HG03108 (cell line): ENCODE results near the gene CAMTA2.

Experiments
- ATAC-seq: cut with Tn5 transposase; IDR thresholded peaks from one replicate; pipeline ENCODE4 v1.9.1; 2021; ENCODE audit warnings: moderate library complexity; ENCODE audit not compliant: unreplicated experiment

Gene CAMTA2

GRCh38 chr17:4948166-4948930 is 39.1 kb downstream of the CAMTA2 start, which contains the start of gene PFN1:
Gene PFN1 (minus strand): TSS chr17:4948530. CDS start chr17:4948394, 136 bp downstream.
- no peak for ATAC-seq

GRCh38 chr17:4947411-4948165 is 39.9 kb downstream of the CAMTA2 start:
- ATAC-seq, result no peak

DNA sequence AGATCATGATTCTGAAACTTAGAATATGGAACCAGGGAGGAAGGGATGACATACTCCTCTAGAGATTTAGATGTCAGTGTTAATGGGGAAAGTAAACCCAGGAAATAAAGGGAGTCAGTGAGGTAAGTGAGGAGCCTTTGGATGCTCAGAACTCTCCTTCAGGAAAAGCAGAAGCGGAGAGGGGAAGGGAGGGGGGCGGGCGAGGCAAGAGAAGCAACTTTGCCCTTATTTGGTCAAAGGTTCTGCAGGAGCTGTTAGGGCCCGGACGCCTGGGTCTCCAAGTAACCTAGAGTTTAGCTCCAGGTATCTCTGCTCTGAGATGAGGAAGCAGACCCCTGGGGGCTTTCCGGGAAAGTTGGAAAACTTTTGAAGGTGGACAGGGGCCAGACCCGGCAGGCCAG is 40.5 kb downstream of the CAMTA2 start:
- no peak for ATAC-seq

DNA sequence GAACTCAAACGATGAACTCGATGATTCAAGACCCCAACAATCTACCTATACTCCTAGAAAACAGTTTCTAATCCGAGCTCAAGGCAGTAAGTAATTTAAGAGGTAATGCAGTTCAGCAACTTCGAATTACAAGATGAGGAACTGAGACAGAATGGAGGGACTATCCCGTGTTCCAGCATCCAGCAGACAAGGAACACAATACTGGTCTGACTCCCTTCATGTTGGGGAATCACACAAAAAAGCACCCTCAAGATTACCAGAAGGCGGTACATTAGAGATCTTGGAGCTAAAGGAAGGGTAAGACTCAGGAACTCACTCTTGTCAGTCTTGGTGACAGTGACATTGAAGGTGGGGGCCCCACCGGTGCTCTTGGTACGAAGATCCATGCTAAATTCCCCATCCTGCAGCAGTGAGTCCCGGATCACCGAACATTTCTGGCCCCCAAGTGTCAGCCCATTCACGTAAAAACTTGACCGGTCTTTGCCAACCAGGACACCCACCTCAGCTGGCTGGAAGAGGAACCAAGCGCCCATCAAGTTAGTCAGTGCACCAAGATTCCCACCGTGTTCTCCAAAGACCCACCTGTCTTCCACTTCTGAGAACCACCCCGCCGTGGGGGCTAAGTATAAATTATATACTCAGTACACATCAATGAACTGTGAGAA is 41.0 kb downstream of the CAMTA2 start:
- ATAC-seq, result no peak

DNA sequence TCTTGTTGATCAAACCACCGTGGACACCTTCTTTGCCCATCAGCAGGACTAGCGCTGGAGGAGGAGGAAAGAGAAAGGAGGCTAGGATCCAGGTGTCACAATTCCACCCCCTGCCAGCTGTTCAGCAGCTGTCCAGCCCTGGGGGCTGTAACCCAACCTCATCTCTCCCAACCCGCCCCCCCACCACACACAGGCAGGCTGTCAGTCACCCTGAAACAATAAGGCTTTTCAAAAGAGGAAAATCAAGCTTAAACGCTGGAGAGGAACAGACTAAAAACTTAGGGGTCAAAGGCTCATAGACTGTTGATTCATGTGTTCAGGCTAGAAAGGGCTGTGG is 41.6 kb downstream of the CAMTA2 start:
- no peak for ATAC-seq

- ATAC-seq, result peak; percentile 25
These were observed 42.1 kb downstream of the CAMTA2 start for GRCh38 chr17:4945176-4945943.

DNA sequence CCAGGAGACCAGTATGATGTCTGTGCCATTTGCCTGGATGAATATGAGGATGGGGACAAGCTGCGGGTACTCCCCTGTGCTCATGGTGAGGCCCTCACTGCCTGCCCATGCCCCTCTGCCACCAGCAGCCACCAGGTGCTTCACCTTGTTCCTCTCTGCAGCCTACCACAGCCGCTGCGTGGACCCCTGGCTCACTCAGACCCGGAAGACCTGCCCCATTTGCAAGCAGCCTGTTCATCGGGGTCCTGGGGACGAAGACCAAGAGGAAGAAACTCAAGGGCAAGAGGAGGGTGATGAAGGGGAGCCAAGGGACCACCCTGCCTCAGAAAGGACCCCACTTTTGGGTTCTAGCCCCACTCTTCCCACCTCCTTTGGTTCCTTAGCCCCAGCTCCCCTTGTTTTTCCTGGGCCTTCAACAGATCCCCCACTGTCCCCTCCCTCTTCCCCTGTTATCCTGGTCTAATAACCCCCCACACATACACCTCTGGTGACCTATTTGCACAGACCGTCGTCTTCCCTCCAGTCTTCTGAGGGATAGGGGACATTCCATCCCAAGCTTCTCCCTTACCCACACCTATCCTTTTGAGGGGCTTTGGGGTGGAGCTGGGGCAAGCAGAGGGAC is 42.8 kb downstream of the CAMTA2 start:
- ATAC-seq, result no peak

- ATAC-seq, result no peak
These were observed 43.3 kb downstream of the CAMTA2 start for GRCh38 chr17:4944163-4944553.

DNA sequence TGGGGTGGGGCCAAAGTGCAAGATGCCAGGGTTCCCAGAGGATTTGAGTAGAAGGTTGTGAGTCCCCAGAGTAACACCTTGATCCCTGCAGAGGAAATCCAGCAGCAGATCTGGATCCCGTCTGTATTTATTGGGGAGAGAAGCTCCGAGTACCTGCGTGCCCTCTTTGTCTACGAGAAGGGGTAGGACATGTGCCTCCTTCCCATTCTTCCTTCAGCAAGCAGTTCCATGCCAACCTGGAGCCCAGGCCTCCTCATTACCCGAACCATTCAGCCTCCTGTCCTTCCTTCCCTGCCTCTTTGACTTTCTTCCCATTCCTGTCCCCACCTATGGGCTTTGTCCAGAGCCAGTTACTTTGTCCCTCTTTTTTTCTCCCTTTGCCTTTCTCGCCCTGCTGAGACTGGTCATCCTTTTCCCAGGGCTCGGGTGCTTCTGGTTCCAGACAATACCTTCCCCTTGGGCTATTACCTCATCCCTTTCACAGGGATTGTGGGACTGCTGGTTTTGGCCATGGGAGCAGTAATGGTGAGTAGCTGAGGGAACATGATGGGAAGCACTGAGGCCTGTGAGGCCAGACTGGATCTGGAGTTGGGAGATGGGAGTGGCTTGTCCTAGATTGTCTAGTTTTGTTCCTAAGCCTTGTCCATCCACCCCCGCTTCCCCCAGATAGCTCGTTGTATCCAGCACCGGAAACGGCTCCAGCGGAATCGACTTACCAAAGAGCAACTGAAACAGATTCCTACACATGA is 44.5 kb downstream of the CAMTA2 start:
- ATAC-seq, result no peak

GRCh38 chr17:4941319-4941610 is 46.2 kb downstream of the CAMTA2 start:
- ATAC-seq, result no peak

DNA sequence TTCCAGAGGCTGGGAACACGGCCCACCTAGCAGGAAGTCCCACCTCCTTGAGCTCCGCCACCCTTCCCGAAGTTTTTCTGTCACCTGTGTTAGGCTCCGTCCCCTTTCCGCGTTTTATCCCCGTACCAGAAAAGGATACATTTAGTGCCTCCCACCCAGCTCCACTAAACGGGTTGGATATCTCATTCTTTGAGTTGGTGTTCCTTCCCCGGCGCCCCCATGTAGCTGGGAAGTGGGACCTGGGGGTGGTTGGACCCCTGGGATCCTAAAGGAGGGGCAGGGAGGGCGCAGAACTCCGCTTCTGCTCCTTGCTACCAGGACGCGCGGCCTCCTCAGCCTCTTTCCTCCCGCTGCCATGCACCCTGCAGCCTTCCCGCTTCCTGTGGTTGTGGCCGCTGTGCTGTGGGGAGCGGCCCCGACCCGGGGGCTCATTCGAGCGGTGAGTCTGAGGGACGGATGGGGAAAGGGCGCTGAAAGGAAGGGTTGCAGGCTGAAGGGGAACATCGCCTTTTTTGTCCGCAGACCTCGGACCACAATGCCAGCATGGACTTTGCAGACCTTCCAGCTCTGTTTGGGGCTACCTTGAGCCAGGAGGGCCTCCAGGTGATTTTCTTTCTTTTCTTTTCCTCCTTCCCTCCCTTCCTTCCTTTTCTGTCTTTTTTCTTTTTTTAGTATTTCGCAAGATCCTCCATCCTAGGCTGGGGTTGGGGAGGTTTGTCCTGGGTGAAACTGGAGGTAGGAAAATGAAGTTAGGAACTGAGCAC is 46.7 kb downstream of the CAMTA2 start:
- ATAC-seq, result no peak

DNA sequence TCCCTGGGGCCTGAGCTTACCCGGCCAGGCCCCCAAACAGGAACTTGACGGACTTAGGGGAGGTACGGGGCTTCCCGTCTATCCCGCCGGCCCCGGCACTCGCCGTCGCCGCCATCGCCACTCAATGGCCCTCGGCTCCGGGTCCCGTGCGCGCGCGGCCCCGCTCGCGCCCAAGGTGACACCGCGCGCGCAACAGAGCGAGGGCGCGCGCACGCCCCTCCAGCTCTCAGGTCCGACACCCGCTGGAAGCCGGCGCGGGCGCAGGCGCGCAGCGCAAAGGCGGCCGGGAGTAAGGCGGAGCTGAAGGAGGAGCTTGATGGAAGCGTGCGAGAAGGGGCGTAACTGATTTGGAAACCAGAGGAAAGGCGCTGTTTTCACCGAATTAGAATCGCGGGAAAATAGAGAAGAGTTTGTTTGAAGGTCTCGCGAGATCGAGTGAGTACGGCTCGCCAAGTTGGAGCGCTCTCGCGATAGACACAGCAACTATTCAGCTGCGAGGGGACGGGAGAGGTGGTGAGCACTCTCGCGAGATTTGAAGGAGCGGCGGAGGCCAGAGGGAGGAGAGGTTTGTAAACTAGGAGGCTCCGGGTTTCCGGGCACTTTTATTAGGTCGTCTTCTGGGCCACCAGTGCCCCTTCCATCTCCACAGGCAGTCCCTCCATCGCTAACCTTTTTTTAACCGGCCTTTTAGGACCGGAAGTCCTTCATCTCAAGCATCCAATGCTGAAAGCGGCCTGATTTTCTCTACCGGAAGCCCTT is 47.5 kb downstream of the CAMTA2 start, which contains the start of the genes RNF167 and SLC25A11:
Gene RNF167 (plus strand): TSS at position 473 of the 759 bp plus-strand sequence. CDS start 642 bp downstream, outside the sequence.
Gene SLC25A11 (minus strand): TSS at position 251 of the 759 bp plus-strand sequence. CDS start 136 bp downstream, at position 115.
- peak; percentile 73 for ATAC-seq

- ATAC-seq, result no peak
These were observed 48.0 kb downstream of the CAMTA2 start for GRCh38 chr17:4939546-4939795.

DNA sequence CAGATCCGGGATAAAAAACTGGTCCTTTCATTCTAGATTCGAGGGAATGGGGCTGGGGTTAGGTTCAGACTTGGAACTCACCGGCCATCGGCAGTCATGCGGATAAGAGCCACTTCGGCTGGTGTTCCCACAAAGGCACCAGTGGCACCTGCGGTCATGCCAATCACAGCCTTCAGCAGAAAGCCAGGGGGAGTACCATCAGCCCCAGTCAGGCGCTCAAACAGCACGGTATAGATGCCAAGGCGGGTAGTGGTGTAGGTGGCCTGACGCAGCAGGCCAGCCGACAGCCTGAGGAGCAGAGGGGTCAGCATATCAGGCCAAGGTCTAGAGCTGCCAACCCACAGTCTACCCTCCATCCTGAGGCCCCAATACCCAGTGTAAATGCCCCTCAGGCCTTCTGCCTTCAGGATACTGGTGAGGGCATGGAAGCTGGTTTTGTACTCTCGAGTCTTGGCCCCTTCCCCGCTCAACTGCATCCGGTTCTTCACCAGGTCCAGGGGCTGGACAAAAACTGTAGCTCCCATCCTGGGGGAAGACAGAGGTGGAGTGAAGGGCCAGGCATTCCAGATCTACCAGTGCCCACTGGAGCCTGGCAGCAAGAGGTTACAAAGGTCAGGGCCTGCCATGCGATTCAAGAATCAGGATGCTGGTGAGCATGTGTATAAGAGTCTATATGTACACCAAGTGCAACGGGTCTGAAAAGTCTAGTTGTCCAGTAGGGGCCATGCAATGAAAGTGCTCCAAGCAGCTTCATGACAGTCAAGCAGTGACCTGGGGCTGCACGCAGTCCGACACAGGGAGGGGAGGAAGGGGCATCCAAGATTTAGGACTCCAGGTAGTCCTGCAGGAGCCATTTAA is 48.6 kb downstream of the CAMTA2 start:
- ATAC-seq, result no peak

GRCh38 chr17:4938069-4938491 is 49.4 kb downstream of the CAMTA2 start:
- ATAC-seq, result no peak

- no peak for ATAC-seq
These were observed 49.9 kb downstream of the CAMTA2 start for GRCh38 chr17:4937553-4937952.

DNA sequence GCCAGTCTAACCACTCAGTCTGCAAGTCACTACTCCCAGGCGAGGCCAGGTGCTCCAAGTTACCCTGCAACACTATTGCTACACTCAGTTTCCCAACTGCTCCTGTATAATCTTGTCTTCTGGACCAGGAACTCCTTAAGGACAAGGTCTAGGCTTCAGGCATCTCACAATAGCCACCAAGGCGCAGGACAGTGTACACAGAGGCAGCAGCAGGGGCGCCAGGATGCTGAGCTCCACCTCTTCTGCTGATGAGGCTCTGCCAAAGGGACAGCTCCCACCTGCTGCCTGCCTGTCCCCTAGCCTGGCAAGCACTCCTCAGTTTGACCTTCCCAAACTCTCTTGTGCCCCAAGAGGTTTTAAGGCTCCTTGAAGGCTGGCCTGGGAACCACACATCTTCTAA is 51.0 kb downstream of the CAMTA2 start:
- ATAC-seq, result no peak

- ATAC-seq, result no peak
These were observed 51.8 kb downstream of the CAMTA2 start for GRCh38 chr17:4935650-4936049.
